Ovary (tissue), 9 donors: ENCODE data around the gene NIN. TPM values are rescaled to one million over a fixed set of nuclear protein-coding genes. Genes with fewer than 3 reads are reported as not detected.

Experiments
- DNase-seq, 5 donors: peaks; one replicate each; pipeline ENCODE4 v3.0.0-alpha.2; 2019 to 2020
- H3K27ac ChIP-seq, 2 donors: fragments of 200-600 bp; one replicate each; pipeline versions ENCODE4 v1.5.1 to v1.8.0; 2019 to 2022
- H3K27me3 ChIP-seq: fragments of 200-600 bp; one replicate; pipeline ENCODE4 v1.8.0; 2022
- H3K36me3 ChIP-seq: fragments of 200-600 bp; sonication (generic); one replicate; pipeline ENCODE4 v1.5.1; 2019
- H3K4me1 ChIP-seq: one replicate; pipeline ENCODE4 v1.8.1; 2013; ENCODE audit warnings: mild to moderate bottlenecking, moderate library complexity; ENCODE audit not compliant: insufficient read depth
- H3K4me3 ChIP-seq: fragments of 200-600 bp; sonication (generic); one replicate; pipeline ENCODE4 v1.5.1; 2017
- H3K9me3 ChIP-seq, 2 donors: fragments of 200-600 bp in 1 of 2; sonication (generic) in 1 of 2; one replicate each; pipeline versions ENCODE4 v1.5.1 to v1.8.1; 2013 to 2019; ENCODE audit warnings: mild to moderate bottlenecking in 1 of 2, moderate library complexity in 1 of 2
- EP300 ChIP-seq: sonication (generic); formaldehyde crosslinking; IDR thresholded peaks from one replicate; pipeline ENCODE4 v1.6.1; 2017; ENCODE audit warnings: antibody characterized with exemption
- POLR2A ChIP-seq: fragments of 450-650 bp; IDR thresholded peaks from one replicate; pipeline ENCODE4 v1.6.1; 2017; ENCODE audit warnings: antibody characterized with exemption, mild to moderate bottlenecking, moderate library complexity
- WGBS, 3 donors: extraction: QIAGEN DNeasy Blood & Tissue Kit in 1 of 3; methylation state at CpG; one replicate each; pipeline versions ENCODE4 v1.1.5 to v1.1.7; 2013 to 2017; 5-methylcytosine and 5-hydroxymethylcytosine counted together
- intact Hi-C, 4 donors: fragments of 100-400 bp; cut with DNase I; formaldehyde crosslinking; loops; one replicate each; pipeline versions ENCODE4 v1.11.0 to v1.15.1; 2022 to 2023
- polyA plus RNA-seq, 2 donors: library from polyadenylated mRNA; stranded (reverse); fragments of 200-250 nt in 1 of 2; fragments of 350-450 nt in 1 of 2; fragmentation: Illumina TruSeq in 1 of 2; extraction: RNeasy Lipid Tissue Mini Kit (QIAGEN cat#74804) in 1 of 2; gene quantifications; one replicate each; pipeline ENCODE4 v1.2.3, GENCODE V29; 2013 to 2014
- total RNA-seq, 7 donors: library from RNA; depleted of rRNA in 2 of 7; stranded (reverse); fragments of >200 nt in 2 of 7; fragmentation: NEBNext Ultra II Directional in 3 of 7; extraction: Animal tissue kit (Norgen Biotek cat#: 25700) in 3 of 7; gene quantifications; one replicate each; pipeline versions ENCODE4 v1.1.0 to v1.2.4, GENCODE V29; 2016 to 2023
- TF ChIP-seq, protein P1 (sequence below), 3 donors: fragments of 450-650 bp in 2 of 3; fragments of 200-600 bp in 1 of 3; IDR thresholded peaks; one replicate each; pipeline versions ENCODE4 v1.5.1 to v1.8.0; 2016 to 2022; ENCODE audit warnings: antibody characterized with exemption in 3 of 3, mild to moderate bottlenecking in 1 of 3
- donor health status: DM: no; HTN: no; CAD: no; lungs with moderate emphysema.
- donor health status: DM: no; HTN: no; CAD: no.
- donor health status: Bipolar disorder and iron deficiency.
- donor health status: DM: yes; HTN: yes; CAD: no.
- donor health status: DM: no; HTN: no; CAD: no.
- donor health status: DM: yes; HTN: yes; CAD: no.

The NIN gene
- total and polyA plus RNA-seq, 9 donors: 6.4 to 32.4 (median 28.0) TPM

DNA sequence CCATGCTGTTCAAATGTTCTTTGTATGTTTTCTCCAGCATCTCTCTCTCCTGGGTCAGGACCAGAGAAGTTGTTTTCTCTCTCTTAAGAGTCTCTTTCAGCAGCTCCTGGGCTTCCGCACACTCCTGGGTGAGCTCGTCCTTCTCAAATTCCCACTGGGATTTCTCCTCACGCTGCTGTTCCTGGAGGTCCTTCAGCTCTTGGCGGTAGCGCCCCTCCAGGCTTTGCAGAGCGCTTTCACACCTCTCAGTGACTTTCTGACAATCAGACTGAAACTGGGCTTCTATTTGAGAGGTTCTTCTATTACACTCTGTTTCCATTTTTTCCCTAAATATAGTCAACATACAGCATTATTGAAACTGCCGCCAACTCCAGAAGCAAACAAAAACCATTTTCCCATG is 72.7 kb downstream of the NIN start:
- H3K36me3 ChIP-seq: no peaks in the 10 kb centered on the region
- no peak overlapping the region for H3K27ac ChIP-seq
- no peaks in the 10 kb centered on the region for H3K27me3 ChIP-seq
- DNase-seq: no peak
- H3K4me3 ChIP-seq: no peak overlapping the region
- H3K4me1 ChIP-seq: peaks cover 5% of the 10 kb centered on the region
- intact Hi-C loops: no loop called here
- TF ChIP-seq EP300 (no peak), POLR2A (no peak)
- TF ChIP-seq, protein P1, sequence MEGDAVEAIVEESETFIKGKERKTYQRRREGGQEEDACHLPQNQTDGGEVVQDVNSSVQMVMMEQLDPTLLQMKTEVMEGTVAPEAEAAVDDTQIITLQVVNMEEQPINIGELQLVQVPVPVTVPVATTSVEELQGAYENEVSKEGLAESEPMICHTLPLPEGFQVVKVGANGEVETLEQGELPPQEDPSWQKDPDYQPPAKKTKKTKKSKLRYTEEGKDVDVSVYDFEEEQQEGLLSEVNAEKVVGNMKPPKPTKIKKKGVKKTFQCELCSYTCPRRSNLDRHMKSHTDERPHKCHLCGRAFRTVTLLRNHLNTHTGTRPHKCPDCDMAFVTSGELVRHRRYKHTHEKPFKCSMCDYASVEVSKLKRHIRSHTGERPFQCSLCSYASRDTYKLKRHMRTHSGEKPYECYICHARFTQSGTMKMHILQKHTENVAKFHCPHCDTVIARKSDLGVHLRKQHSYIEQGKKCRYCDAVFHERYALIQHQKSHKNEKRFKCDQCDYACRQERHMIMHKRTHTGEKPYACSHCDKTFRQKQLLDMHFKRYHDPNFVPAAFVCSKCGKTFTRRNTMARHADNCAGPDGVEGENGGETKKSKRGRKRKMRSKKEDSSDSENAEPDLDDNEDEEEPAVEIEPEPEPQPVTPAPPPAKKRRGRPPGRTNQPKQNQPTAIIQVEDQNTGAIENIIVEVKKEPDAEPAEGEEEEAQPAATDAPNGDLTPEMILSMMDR (IDR thresholded peaks at IDR 0.05): no peak
- 60 to 85% (median 69%) methylated on average over 7 of the region's 7 CpGs for WGBS, 3 donors
- H3K9me3 ChIP-seq: no peaks in the 10 kb centered on the region

GRCh38 chr14:50757702-50758101 is 73.3 kb downstream of the NIN start:
- Histone ChIP-seq H3K36me3 (no peaks in the 10 kb centered on the region), H3K27me3 (no peaks in the 10 kb centered on the region), H3K27ac (no peak overlapping the region), H3K4me3 (no peak overlapping the region), H3K4me1 (no peaks in the 10 kb centered on the region), H3K9me3 (no peaks in the 10 kb centered on the region)
- DNase-seq: no peak
- TF ChIP-seq POLR2A: no peak
- TF ChIP-seq, protein P1 (IDR thresholded peaks at IDR 0.05): no peak
- no peak for TF ChIP-seq EP300
- 93 to 96% (median 95%) methylated on average over 4 of the region's 4 CpGs for WGBS, 3 donors
- intact Hi-C loops: no loop called here

GRCh38 chr14:50756300-50756699 is 74.7 kb downstream of the NIN start:
- H3K9me3 ChIP-seq: no peaks in the 10 kb centered on the region
- H3K4me1 ChIP-seq: no peaks in the 10 kb centered on the region
- DNase-seq: no peak
- no peaks in the 10 kb centered on the region for H3K36me3 ChIP-seq
- H3K27me3 ChIP-seq: no peaks in the 10 kb centered on the region
- H3K4me3 ChIP-seq: no peak overlapping the region
- intact Hi-C loops: no loop called here
- TF ChIP-seq, protein P1 (IDR thresholded peaks at IDR 0.05): no peak
- TF ChIP-seq EP300 (no peak), POLR2A (no peak)
- H3K27ac ChIP-seq: no peak overlapping the region
- WGBS, 3 donors: 91 to 97% (median 96%) methylated on average over 8 of the region's 8 CpGs

DNA sequence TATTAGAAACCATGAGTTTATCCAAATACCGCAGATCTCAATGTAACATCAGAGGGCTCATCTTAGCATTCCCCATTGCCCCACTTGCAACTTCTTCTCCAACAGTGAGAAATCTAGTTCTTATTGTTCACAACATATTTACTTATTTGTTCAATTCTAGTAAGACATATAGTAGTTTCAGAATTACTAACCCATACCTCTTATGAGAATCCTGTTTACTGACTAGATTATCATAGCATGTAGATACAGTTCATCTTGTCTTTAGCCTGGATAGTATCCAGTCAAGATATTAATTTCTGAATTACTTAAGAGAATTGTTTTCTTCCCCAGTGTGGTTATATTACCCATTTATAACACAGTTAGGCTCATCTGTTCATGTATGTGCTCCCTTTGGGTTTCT is 80.6 kb downstream of the NIN start:
- Histone ChIP-seq H3K4me3 (no peak overlapping the region), H3K27me3 (no peaks in the 10 kb centered on the region), H3K4me1 (no peaks in the 10 kb centered on the region), H3K9me3 (no peaks in the 10 kb centered on the region), H3K36me3 (no peaks in the 10 kb centered on the region), H3K27ac (no peak overlapping the region)
- TF ChIP-seq EP300 (no peak), POLR2A (no peak)
- TF ChIP-seq, protein P1 (IDR thresholded peaks at IDR 0.05): no peak
- DNase-seq: no peak
- intact Hi-C loops: no loop called here
- WGBS, 3 donors: 98 to 100% (median 99%) methylated on average over 1 of the region's 1 CpG
